GM18867 (cell line): ENCODE results near the gene RPS10.
A peak's percentile ranks its signal among the peaks of the same experiment; 100 is the strongest.
"Not testable (repeated sequence)": the region's sequence is repeated elsewhere in the genome, so short reads cannot be mapped to it uniquely, and the experiment has no call there.

Source experiments
- ATAC-seq: cut with Tn5 transposase; IDR thresholded peaks from one replicate; pipeline ENCODE4 v1.9.1; 2021; ENCODE audit warnings: mild to moderate bottlenecking, moderate library complexity; ENCODE audit not compliant: unreplicated experiment

The RPS10 gene

GRCh38 chr6:34393966-34394305 is 31.9 kb downstream of the RPS10 start:
- no peak for ATAC-seq

DNA sequence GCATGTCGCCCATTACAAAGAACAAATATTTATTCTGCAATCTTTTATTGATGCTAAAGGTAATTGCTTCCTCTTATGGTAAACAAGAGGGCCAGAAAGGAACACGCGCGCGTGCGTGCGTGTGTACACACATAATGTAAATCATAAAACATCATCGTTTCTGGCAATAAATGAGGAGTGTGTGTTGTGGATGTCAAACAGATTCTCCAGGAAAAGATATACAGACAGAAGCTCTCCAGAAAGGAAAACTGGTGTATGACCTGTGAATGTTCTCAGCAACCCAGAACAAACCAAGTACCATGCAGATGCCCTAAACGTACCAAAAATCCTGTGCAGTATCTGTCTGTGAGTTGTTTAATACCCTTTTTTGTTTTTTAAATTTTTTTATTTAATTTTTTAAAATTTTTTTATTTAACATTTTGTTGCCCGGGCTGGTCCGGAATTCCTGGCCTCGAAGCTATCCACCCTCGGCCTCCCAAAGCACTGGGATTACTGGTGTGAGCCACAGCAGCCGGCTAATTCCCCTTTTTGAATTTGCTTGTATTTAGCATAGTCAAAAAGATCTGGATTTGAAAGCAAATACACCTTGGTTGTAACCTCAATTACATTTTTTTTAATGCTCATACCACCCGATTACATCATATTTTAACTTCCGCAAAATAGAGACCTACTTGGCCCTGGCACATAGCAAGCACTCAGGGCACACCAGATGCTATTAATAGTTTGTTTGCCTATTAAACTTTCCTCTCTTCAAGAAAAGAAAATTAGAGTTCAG is 32.5 kb downstream of the RPS10 start:
- no peak for ATAC-seq

GRCh38 chr6:34392497-34393190 is 33.2 kb downstream of the RPS10 start, which contains the start of gene NUDT3:
NUDT3 (minus strand) TSS chr6:34392669; CDS start chr6:34392362, 307 bp downstream.
- peak; percentile 83 for ATAC-seq

GRCh38 chr6:34391786-34392496 is 33.9 kb downstream of the RPS10 start:
- ATAC-seq, result peak; percentile 44

DNA sequence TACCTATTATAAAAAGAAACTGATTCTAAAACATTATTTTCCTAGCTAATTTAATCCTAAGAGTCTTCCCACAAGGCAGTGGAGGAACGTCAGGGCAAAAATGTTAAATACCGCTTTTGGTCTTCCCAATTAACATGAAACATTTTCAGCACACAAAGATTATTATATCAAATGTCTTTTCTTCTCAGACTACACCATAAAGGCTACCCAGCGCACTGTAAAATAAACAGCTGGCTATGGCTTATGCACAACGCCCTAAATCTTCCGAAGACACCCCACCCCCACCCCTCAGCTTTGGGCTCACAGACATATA is 34.4 kb downstream of the RPS10 start:
- ATAC-seq, result no peak

DNA sequence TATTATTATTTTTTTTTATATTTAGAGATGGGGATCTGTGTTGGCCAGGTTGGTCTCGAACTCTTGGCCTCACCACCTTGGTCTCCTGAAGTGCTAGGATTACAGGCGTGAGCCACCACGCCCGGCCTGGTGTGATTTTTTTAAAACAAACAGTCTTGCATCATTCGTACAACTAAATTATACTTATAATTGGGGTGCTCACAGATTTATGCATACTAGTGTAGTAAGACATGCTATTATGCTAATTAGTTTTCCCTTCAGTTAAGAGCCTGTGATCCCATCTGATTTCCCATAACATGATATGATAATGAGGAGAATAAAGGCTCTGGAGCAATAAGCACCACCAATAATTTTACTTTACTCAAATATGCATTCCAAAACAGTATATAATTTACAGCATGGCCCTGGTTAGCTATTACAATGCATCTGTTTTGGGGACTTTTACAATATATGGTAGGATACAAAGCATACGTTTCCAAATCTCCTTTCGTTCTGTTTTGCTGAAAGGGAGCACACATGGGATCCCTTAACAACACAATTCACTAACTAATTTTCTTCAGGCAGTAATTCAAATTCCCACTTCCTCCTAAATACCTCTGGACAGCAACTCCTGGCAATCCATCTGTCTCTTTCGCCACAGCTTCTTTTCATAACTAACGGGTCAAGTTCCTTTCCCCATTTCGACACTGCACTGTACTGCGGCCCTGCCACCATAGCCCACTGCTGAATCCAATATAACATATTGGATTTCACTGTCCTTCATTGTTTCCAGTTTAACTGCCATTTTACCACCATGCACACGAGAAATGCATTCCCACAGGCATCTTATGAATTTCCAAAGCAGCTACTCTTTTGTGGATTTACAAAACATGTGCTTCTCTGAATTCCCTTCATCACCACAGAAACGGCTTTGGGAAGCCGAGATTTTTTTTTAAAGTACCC is 35.1 kb downstream of the RPS10 start:
- no peak for ATAC-seq

GRCh38 chr6:34389034-34389433 is 36.8 kb downstream of the RPS10 start:
- ATAC-seq, result no peak

DNA sequence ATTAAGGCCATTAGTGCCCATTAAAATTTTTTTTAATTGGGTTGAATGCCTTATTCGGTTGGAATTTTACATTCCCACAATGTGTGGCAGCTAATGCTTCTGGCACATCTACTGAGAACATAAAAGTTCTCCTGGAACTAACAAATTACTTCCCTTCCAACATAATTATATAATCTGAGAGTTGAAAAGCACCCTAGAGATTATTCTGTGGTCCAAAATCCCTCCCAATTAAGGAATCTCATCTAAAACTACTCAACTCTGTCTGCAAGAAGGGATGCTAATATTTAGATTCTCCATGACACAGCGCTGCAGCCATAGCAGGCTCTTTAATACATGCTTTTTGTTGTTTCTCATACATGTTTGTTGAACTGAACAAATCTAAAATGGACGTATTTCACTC is 37.4 kb downstream of the RPS10 start:
- no peak for ATAC-seq

DNA sequence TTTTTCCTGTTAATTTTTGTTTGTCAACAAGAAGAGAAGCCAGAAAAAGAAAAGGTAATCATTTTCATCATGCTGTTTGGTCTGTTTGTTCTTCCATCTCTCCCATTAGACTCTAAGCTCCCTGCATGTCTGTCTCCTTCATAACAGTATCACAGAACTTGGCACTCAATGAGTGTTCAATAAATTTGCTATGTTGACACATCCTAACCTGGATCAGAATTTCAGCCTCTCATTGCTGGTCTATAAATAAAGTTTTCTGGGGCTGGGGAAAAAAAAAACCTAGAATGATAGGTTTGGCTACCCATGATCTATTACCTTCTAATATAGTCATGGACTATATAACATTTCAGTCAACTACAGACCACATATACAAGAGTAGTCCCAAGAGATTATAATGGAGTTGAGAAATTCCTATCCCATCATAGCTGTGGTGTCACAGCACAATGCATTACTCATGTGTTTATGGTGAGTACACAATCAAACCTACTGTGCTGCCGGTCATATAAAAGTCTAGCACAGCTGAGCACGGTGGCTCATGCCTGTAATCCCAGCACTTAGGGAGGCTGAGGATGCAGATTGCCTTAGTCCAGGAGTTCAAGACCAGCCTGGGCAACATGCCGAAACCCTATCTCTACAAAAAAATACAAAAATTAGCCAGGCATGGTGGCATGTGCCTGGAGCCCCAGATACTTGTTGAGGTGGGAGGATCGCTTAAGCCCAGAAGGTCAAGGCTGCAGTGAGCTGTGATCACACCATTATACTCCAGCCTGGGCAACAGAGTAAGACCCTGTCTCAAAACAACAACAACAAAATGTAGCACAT is 39.3 kb downstream of the RPS10 start:
- no peak for ATAC-seq

GRCh38 chr6:34385793-34386195 is 40.1 kb downstream of the RPS10 start:
- no peak for ATAC-seq

DNA sequence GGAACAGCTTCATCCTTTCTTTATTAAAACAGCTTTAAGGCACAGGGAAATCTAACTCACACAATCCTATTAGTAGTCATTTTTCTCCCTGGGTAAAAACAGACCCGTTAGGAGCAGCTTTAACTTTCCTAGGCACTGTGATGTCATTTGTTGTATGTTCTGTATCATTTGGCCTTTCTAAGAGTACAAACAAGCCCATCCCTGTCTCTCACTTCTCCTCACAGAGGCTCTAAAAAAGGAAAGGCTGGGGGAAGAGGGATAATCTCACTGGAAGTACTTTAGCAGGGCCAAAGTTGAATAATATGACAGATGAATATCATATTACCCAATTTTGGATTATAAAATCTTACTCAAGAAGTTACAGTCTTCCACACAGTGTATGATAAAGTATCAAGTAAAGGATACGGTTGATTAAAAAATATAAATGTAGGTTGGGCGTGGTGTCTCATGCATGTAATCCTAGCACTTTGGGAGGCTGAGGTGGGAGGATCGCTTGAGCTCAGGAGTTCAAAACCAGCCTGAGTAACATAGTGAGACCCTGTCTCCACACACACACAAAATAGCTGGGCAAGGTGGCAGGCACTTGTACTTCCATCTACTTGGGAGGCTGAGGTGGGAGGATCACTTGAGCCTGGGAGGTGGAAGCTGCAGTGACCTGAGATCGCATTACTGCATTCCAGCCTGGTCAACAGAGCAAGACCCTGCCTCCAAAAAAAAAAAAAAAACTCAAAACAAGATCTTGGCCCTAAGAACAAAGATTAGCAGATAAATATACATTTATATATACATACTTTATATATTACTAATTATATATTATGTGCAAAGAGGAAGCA is 41.3 kb downstream of the RPS10 start:
- no peak for ATAC-seq

DNA sequence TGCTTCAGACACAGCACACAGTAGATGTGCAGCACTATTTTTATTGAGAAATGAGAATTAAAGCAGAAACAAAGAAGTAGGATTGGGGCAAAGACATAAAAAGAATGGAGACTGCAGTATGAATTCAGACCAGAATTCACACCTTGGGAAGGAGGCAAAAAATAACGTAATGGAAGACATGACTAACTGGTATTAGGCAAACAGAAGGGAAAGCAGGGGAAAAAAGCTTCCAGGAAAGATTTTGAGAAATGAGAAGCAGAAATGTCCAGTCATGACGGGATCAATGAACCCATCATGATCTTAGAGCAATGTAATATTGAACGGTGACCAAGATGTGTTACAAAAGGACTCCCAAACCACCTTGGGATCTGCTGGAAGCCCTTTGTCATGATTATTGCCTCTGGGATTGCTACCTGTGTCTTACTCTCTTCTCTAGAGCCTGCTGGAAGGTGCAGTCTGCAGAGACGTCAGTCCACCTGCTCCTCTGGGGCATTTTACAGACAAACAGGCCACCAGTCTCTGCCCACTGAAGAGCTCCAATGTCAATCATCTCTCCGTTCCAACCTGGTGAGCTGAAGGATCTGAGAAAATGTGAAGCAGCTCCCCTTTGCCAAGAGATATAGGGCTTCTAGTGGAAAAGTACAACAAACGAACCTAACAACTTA is 42.1 kb downstream of the RPS10 start:
- no peak for ATAC-seq

- ATAC-seq, result no peak
Measured at GRCh38 chr6:34383161-34383631, 42.7 kb downstream of the RPS10 start.

- ATAC-seq, result no peak
Measured at GRCh38 chr6:34381081-34381480, 44.8 kb downstream of the RPS10 start.

GRCh38 chr6:34378470-34378869 is 47.4 kb downstream of the RPS10 start:
- ATAC-seq, result no peak

DNA sequence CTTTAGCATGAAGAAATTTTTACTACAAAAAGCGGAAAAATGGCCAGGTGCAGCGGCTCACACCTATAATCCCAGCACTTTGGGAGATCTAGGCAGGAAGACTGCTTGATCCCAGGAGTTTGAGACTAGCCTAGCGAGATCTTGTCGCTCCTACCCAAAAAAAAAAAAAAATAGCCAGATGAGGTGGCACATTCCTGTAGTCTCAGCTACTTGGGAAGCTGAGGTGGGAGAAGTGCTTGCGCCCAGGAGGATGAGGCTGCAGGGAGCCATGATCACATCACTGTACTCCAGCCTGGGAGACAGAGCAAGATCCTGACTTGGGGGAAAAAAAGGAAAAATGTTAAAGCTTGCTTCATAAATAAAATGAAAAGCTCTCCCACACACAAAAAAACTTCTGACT is 47.9 kb downstream of the RPS10 start:
- ATAC-seq, result no peak

DNA sequence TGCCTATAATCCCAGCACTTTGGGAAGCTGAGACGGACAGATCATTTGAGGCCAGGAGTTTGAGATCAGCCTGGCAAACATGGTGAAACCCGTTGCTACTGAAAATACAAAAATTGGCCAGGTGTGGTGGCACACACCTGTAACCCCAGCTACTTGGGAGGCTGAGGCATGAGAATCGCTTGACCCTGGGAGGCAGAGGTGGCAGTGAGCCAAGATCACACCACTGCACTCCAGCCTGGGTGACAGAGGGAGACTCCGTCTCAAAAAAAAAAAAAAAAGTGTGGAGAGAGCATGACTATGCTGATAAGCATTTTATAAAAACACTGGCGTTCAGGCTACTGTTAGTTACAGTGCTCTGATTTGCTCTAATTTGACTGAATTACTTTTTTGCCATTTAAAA is 48.3 kb downstream of the RPS10 start:
- ATAC-seq, result not testable (repeated sequence)

DNA sequence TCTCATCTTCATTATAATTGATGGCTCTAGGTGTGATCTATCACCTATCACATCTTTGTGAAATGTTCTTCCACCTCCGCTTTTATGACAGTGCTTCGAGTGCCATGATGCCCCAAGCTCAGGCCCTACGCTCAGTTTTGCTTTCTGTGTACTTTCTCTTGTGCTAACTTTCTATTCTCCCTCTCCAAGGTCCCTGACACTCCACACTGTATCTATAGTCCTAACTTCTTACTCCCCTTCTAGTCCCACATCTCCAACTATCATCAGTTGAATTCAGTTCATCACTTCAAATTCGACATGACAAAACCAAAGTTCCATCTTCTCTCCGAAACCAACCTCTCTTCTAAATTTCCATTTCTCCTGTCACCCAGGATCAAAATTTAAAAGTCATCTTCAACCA is 50.0 kb downstream of the RPS10 start:
- ATAC-seq, result no peak

GRCh38 chr6:34374508-34374907 is 51.4 kb downstream of the RPS10 start:
- ATAC-seq, result no peak
